MM.1S (cell line): ENCODE results near the gene CTNNA2.

Source experiments
- CTCF ChIP-seq: fragments of 300-600 bp; sonication (generic); IDR thresholded peaks from 2 replicates; pipeline ENCODE4 v1.5.1; 2016; ENCODE audit warnings: antibody characterized with exemption, low read length, mixed read lengths
- EZH2 ChIP-seq: fragments of 300-600 bp; sonication (generic); optimal IDR thresholded peaks from 2 replicates; pipeline ENCODE3; 2017; ENCODE audit warnings: low read depth, mild to moderate bottlenecking, antibody characterized with exemption, low read length, mixed read lengths
- EZH2phosphoT487 ChIP-seq: fragments of 300-600 bp; sonication (generic); IDR thresholded peaks from 2 replicates; pipeline ENCODE4 v1.6.1; 2018; ENCODE audit warnings: antibody characterized with exemption, low read length

GRCh38 chr2:80638783-80639182 is 1125.9 kb downstream of the CTNNA2 start:
- no peak for TF ChIP-seq CTCF
- no peak for TF ChIP-seq EZH2phosphoT487
- TF ChIP-seq EZH2, result no peak
